GM18867 (cell line): ENCODE measurements around the gene MAPT.
A peak's percentile ranks its signal among the peaks of the same experiment; 100 is the strongest.
"Not testable (repeated sequence)": the region's sequence is repeated elsewhere in the genome, so short reads cannot be mapped to it uniquely, and the experiment has no call there.

Source experiments
- ATAC-seq: cut with Tn5 transposase; IDR thresholded peaks from one replicate; pipeline ENCODE4 v1.9.1; 2021; ENCODE audit warnings: mild to moderate bottlenecking, moderate library complexity; ENCODE audit not compliant: unreplicated experiment

The MAPT gene

DNA sequence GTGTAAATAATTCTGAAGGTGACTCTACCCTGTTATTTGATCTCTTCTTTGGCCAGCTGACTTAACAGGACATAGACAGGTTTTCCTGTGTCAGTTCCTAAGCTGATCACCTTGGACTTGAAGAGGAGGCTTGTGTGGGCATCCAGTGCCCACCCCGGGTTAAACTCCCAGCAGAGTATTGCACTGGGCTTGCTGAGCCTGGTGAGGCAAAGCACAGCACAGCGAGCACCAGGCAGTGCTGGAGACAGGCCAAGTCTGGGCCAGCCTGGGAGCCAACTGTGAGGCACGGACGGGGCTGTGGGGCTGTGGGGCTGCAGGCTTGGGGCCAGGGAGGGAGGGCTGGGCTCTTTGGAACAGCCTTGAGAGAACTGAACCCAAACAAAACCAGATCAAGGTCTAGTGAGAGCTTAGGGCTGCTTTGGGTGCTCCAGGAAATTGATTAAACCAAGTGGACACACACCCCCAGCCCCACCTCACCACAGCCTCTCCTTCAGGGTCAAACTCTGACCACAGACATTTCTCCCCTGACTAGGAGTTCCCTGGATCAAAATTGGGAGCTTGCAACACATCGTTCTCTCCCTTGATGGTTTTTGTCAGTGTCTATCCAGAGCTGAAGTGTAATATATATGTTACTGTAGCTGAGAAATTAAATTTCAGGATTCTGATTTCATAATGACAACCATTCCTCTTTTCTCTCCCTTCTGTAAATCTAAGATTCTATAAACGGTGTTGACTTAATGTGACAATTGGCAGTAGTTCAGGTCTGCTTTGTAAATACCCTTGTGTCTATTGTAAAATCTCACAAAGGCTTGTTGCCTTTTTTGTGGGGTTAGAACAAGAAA is 109.8 kb downstream of the MAPT start:
- ATAC-seq = no peak

DNA sequence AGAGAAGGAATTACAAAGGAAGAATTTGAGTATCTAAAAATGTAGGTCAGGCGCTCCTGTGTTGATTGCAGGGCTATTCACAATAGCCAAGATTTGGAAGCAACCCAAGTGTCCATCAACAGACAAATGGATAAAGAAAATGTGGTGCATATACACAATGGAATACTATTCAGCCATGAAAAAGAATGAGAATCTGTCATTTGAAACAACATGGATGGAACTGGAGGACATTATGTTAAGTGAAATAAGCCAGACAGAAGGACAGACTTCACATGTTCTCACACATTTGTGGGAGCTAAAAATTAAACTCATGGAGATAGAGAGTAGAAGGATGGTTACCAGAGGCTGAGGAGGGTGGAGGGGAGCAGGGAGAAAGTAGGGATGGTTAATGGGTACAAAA is 111.7 kb downstream of the MAPT start:
- not testable (repeated sequence) for ATAC-seq

DNA sequence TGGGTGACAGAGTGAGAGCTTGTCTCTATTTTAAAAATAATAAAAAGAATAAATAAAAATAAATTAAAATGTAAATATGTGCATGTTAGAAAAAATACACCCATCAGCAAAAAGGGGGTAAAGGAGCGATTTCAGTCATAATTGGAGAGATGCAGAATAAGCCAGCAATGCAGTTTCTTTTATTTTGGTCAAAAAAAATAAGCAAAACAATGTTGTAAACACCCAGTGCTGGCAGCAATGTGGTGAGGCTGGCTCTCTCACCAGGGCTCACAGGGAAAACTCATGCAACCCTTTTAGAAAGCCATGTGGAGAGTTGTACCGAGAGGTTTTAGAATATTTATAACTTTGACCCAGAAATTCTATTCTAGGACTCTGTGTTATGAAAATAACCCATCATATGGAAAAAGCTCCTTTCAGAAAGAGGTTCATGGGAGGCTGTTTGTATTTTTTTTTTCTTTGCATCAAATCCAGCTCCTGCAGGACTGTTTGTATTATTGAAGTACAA is 113.2 kb downstream of the MAPT start:
- no peak for ATAC-seq

DNA sequence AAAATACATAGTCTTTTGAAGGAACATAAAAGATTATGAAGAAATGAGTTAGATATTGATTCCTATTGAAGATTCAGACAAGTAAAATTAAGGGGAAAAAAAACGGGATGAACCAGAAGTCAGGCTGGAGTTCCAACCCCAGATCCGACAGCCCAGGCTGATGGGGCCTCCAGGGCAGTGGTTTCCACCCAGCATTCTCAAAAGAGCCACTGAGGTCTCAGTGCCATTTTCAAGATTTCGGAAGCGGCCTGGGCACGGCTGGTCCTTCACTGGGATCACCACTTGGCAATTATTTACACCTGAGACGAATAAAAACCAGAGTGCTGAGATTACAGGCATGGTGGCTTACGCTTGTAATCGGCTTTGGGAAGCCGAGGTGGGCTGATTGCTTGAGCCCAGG is 114.2 kb downstream of the MAPT start:
- no peak for ATAC-seq

DNA sequence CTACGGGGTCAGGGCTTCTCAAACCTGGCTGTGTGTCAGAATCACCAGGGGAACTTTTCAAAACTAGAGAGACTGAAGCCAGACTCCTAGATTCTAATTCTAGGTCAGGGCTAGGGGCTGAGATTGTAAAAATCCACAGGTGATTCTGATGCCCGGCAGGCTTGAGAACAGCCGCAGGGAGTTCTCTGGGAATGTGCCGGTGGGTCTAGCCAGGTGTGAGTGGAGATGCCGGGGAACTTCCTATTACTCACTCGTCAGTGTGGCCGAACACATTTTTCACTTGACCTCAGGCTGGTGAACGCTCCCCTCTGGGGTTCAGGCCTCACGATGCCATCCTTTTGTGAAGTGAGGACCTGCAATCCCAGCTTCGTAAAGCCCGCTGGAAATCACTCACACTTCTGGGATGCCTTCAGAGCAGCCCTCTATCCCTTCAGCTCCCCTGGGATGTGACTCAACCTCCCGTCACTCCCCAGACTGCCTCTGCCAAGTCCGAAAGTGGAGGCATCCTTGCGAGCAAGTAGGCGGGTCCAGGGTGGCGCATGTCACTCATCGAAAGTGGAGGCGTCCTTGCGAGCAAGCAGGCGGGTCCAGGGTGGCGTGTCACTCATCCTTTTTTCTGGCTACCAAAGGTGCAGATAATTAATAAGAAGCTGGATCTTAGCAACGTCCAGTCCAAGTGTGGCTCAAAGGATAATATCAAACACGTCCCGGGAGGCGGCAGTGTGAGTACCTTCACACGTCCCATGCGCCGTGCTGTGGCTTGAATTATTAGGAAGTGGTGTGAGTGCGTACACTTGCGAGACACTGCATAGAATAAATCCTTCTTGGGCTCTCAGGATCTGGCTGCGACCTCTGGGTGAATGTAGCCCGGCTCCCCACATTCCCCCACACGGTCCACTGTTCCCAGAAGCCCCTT is 115.6 kb downstream of the MAPT start:
- no peak for ATAC-seq

DNA sequence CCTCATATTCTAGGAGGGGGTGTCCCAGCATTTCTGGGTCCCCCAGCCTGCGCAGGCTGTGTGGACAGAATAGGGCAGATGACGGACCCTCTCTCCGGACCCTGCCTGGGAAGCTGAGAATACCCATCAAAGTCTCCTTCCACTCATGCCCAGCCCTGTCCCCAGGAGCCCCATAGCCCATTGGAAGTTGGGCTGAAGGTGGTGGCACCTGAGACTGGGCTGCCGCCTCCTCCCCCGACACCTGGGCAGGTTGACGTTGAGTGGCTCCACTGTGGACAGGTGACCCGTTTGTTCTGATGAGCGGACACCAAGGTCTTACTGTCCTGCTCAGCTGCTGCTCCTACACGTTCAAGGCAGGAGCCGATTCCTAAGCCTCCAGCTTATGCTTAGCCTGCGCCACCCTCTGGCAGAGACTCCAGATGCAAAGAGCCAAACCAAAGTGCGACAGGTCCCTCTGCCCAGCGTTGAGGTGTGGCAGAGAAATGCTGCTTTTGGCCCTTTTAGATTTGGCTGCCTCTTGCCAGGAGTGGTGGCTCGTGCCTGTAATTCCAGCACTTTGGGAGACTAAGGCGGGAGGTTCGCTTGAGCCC is 116.3 kb downstream of the MAPT start:
- ATAC-seq = no peak

DNA sequence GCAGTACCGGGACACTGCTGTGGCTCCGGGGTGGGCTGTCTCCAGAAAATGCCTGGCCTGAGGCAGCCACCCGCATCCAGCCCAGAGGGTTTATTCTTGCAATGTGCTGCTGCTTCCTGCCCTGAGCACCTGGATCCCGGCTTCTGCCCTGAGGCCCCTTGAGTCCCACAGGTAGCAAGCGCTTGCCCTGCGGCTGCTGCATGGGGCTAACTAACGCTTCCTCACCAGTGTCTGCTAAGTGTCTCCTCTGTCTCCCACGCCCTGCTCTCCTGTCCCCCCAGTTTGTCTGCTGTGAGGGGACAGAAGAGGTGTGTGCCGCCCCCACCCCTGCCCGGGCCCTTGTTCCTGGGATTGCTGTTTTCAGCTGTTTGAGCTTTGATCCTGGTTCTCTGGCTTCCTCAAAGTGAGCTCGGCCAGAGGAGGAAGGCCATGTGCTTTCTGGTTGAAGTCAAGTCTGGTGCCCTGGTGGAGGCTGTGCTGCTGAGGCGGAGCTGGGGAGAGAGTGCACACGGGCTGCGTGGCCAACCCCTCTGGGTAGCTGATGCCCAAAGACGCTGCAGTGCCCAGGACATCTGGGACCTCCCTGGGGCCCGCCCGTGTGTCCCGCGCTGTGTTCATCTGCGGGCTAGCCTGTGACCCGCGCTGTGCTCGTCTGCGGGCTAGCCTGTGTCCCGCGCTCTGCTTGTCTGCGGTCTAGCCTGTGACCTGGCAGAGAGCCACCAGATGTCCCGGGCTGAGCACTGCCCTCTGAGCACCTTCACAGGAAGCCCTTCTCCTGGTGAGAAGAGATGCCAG is 117.6 kb downstream of the MAPT start:
- no peak for ATAC-seq

DNA sequence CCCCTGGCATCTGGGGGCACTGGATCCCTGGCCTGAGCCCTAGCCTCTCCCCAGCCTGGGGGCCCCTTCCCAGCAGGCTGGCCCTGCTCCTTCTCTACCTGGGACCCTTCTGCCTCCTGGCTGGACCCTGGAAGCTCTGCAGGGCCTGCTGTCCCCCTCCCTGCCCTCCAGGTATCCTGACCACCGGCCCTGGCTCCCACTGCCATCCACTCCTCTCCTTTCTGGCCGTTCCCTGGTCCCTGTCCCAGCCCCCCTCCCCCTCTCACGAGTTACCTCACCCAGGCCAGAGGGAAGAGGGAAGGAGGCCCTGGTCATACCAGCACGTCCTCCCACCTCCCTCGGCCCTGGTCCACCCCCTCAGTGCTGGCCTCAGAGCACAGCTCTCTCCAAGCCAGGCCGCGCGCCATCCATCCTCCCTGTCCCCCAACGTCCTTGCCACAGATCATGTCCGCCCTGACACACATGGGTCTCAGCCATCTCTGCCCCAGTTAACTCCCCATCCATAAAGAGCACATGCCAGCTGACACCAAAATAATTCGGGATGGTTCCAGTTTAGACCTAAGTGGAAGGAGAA is 118.2 kb downstream of the MAPT start:
- ATAC-seq = no peak

DNA sequence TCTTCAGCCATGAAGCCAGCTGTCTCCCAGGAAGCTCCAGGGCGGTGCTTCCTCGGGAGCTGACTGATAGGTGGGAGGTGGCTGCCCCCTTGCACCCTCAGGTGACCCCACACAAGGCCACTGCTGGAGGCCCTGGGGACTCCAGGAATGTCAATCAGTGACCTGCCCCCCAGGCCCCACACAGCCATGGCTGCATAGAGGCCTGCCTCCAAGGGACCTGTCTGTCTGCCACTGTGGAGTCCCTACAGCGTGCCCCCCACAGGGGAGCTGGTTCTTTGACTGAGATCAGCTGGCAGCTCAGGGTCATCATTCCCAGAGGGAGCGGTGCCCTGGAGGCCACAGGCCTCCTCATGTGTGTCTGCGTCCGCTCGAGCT is 118.8 kb downstream of the MAPT start:
- no peak for ATAC-seq

DNA sequence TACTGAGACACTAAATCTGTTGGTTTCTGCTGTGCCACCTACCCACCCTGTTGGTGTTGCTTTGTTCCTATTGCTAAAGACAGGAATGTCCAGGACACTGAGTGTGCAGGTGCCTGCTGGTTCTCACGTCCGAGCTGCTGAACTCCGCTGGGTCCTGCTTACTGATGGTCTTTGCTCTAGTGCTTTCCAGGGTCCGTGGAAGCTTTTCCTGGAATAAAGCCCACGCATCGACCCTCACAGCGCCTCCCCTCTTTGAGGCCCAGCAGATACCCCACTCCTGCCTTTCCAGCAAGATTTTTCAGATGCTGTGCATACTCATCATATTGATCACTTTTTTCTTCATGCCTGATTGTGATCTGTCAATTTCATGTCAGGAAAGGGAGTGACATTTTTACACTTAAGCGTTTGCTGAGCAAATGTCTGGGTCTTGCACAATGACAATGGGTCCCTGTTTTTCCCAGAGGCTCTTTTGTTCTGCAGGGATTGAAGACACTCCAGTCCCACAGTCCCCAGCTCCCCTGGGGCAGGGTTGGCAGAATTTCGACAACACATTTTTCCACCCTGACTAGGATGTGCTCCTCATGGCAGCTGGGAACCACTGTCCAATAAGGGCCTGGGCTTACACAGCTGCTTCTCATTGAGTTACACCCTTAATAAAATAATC is 119.3 kb downstream of the MAPT start:
- ATAC-seq = no peak

DNA sequence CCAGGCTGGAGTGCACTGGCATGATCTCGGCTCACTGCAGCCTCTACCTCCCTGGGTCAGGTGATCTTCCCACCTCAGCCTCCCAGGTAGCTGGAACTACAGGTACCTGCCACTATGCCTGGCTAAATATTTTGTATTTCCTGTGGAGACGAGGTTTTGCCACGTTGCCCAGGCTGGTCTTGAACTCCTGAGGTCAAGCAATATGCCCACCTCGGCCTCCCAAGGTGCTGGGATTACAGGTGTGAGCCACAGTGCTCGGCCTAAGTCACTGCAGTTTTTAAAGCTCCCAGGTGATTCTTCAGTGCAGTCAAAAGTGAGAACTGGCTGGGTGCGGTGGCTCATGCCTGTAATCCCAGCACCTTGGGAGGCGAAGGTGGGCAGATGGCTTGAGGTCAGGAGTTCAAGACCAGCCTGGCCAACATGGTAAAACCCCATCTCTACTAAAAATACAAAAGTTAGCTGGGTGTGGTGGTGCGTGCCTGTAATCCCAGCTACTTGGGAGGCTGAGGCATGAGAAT is 125.1 kb downstream of the MAPT start:
- not testable (repeated sequence) for ATAC-seq

DNA sequence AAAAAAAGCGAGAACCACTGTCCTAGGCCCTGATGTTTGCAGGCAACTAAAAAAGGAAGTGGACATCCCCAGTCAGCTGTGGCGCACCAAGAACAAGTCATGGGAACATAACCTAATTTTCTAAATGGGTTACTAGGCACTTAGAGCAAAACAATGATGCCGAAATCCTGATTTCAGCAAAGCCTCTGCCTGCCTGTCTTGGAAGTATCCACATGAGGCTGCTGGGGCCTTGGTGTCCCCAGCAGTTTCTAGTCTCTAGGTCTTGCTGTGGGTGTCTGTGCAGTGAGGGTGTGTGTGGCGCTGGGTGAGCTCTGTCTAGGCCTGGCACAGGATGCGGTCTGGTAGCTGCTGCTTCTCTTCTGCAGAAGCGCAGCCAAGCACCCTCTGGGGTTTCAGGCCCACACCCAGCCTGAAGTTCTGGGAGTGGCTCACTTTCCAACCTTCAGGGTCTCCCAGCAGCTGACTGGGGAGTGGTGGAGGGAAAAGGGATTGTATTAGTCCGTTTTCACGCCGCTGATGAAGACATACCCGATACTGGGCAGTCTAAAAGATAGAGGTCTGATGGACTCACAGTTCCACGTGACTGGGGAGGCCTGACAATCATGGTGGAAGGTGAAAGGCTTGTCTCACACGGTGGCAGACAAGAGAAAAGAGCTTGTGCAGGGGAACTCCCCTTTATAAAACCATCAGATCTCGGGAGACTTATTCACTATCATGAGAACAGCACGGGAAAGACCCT is 125.8 kb downstream of the MAPT start:
- ATAC-seq = peak; percentile 69

DNA sequence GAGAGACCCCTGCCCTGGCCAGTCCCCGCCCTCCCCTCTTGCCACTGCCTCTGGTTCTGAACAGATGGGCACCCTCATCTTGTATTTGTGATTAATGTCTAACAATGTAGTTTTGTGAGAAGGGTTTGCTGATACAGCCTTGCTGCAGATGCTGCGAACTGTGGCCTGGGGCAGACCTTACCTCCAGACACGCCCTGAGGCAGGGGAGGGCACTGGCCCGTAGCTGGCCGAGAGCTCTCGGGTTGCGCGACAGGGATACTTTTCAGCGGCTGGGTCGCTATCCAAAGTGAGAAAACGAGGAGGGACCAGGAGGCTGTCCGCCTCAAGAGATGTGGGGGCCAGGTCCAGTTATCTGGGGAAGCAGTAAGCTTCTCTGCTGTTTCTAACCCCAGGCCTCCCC is 126.6 kb downstream of the MAPT start:
- ATAC-seq = no peak

DNA sequence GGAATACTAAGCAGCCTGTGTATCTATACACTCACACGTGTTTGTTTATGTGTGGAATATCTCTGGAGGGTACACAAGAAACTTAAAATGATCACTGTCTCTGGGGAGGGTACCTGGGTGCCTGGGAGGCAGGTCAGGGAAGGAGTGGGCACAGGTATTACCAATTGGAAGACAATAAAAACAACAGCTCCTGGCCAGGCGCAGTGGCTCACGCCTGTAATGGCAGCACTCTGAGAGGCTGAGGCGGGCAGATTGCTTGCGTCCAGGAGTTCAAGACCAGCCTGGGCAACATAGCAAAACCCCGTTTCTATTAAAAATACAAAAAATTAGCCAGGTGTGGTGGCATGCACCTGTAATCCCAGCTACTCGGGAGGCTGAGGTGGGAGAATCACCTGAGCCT is 129.0 kb downstream of the MAPT start:
- not testable (repeated sequence) for ATAC-seq

DNA sequence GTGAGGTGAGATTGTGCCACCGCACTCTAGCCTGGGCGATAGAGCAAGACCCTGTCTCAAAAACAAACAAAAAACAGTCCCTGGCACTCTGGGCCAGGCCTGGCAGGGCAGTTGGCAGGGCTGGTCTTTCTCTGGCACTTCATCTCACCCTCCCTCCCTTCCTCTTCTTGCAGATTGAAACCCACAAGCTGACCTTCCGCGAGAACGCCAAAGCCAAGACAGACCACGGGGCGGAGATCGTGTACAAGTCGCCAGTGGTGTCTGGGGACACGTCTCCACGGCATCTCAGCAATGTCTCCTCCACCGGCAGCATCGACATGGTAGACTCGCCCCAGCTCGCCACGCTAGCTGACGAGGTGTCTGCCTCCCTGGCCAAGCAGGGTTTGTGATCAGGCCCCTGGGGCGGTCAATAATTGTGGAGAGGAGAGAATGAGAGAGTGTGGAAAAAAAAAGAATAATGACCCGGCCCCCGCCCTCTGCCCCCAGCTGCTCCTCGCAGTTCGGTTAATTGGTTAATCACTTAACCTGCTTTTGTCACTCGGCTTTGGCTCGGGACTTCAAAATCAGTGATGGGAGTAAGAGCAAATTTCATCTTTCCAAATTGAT is 129.5 kb downstream of the MAPT start:
- no peak for ATAC-seq

DNA sequence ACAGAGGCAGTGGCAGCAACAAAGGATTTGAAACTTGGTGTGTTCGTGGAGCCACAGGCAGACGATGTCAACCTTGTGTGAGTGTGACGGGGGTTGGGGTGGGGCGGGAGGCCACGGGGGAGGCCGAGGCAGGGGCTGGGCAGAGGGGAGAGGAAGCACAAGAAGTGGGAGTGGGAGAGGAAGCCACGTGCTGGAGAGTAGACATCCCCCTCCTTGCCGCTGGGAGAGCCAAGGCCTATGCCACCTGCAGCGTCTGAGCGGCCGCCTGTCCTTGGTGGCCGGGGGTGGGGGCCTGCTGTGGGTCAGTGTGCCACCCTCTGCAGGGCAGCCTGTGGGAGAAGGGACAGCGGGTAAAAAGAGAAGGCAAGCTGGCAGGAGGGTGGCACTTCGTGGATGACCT is 130.2 kb downstream of the MAPT start:
- no peak for ATAC-seq

DNA sequence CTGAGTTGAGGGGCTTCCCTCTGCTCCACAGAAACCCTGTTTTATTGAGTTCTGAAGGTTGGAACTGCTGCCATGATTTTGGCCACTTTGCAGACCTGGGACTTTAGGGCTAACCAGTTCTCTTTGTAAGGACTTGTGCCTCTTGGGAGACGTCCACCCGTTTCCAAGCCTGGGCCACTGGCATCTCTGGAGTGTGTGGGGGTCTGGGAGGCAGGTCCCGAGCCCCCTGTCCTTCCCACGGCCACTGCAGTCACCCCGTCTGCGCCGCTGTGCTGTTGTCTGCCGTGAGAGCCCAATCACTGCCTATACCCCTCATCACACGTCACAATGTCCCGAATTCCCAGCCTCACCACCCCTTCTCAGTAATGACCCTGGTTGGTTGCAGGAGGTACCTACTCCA is 130.7 kb downstream of the MAPT start:
- ATAC-seq = no peak

DNA sequence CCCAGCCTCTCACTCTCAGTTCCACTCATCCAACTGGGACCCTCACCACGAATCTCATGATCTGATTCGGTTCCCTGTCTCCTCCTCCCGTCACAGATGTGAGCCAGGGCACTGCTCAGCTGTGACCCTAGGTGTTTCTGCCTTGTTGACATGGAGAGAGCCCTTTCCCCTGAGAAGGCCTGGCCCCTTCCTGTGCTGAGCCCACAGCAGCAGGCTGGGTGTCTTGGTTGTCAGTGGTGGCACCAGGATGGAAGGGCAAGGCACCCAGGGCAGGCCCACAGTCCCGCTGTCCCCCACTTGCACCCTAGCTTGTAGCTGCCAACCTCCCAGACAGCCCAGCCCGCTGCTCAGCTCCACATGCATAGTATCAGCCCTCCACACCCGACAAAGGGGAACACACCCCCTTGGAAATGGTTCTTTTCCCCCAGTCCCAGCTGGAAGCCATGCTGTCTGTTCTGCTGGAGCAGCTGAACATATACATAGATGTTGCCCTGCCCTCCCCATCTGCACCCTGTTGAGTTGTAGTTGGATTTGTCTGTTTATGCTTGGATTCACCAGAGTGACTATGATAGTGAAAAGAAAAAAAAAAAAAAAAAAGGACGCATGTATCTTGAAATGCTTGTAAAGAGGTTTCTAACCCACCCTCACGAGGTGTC is 131.3 kb downstream of the MAPT start:
- no peak for ATAC-seq
